Mesodermal cell (in vitro differentiated cells): ENCODE results near the gene PDE2A.

ENCODE experiments used
- H3K27ac ChIP-seq: 2 replicates; pipeline ENCODE4 v1.7.0; 2013; ENCODE audit warnings: mild to moderate bottlenecking, low read depth, low read length, moderate library complexity; ENCODE audit not compliant: severe bottlenecking
- H3K36me3 ChIP-seq: 2 replicates; pipeline ENCODE4 v1.7.1; 2013; ENCODE audit warnings: mild to moderate bottlenecking, low read length, moderate library complexity; ENCODE audit not compliant: control insufficient read depth, insufficient read depth
- H3K4me1 ChIP-seq: one replicate; pipeline ENCODE4 v1.7.1; 2013; ENCODE audit warnings: mild to moderate bottlenecking, low read length; ENCODE audit not compliant: insufficient read depth, control insufficient read depth, poor library complexity, severe bottlenecking
- H3K4me3 ChIP-seq: 2 replicates; pipeline ENCODE4 v1.7.0; 2013; ENCODE audit warnings: low read length, control low read depth, mild to moderate bottlenecking; ENCODE audit not compliant: insufficient read depth, poor library complexity, severe bottlenecking; ENCODE audit errors: extremely low read depth
- H3K9me3 ChIP-seq: 2 replicates; pipeline ENCODE4 v1.7.1; 2013; ENCODE audit warnings: mild to moderate bottlenecking, low read length, moderate library complexity; ENCODE audit not compliant: control insufficient read depth
- WGBS, 2 experiments: methylation state at CpG; one replicate each; pipeline ENCODE4 v1.1.5; 2013; ENCODE audit warnings: missing lambda C conversion rate in 2 of 2; ENCODE audit not compliant: insufficient coverage in 2 of 2; 5-methylcytosine and 5-hydroxymethylcytosine counted together

PDE2A gene

DNA sequence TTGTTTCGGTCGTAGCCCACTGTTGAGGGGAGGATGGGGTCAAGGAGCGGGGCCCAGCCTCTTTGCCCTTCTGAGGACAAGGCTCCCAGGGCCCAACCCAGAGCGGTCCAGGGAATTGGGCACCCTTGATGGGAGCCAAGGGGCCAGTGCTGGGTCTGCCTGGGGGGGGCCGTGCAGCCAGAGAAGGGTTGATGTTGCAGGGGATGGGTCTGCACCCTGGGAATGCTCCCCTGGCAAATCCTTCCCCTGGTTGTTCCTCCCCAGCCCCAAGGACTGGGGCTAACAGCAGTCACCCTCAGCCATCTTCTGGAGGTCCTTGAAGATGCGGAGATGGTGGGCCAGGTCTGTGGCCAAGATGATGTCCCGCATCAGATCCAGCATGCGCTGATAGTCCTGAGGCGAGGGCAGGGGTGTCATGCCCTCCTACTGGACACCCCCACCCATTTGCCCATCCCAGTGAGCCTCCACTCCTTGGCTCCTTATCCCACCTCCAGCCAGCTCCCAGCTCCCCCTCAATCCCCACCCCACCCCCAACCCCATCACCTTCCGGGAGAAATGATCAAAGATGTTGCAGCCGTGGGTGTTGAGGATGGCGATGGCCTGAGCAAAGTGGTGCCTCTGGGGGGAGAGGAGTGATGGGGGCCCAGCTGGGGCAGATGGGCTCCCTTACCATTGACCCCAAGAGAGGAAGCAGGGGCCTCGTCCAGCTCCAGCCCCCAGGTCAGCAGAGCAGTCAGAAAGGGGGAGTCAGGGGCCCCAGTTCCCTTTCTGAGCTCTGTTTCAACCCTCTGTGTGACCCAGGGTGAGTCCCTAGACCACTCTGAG is 95.0 kb downstream of the PDE2A start:
- WGBS, 2 experiments: 94 to 95% methylated on average over 7 of the region's 13 CpGs
- Histone ChIP-seq H3K36me3 (no peaks in the 10 kb centered on the region), H3K9me3 (no peaks in the 10 kb centered on the region), H3K27ac (no peak overlapping the region), H3K4me3 (no peak overlapping the region), H3K4me1 (no peaks in the 10 kb centered on the region)

DNA sequence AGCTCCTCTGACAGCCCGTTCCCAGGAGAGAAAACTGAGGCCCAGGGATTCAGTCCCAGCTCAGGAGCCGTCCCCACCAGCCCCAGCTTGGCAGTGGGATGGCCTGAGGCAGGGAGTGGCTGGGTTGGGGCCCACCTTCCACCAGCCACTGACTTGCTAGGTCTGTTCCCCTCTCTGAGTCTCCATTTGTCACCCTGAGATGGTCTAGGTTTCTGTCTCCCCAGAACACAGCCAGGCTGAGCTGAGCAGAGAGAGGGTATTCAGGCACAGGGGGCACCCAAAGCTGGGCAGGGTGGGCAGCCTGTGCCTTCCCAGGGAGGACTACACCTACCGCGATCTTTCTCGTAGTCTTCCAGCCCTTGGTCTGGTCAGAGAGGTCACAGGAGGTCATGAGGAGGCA is 95.7 kb downstream of the PDE2A start:
- H3K9me3 ChIP-seq: no peaks in the 10 kb centered on the region
- H3K4me1 ChIP-seq: peaks cover 5% of the 10 kb centered on the region
- no peak overlapping the region for H3K27ac ChIP-seq
- H3K36me3 ChIP-seq: no peaks in the 10 kb centered on the region
- no peak overlapping the region for H3K4me3 ChIP-seq
- WGBS, 2 experiments: 92 to 95% methylated on average over 4 to 5 of the region's 5 CpGs

DNA sequence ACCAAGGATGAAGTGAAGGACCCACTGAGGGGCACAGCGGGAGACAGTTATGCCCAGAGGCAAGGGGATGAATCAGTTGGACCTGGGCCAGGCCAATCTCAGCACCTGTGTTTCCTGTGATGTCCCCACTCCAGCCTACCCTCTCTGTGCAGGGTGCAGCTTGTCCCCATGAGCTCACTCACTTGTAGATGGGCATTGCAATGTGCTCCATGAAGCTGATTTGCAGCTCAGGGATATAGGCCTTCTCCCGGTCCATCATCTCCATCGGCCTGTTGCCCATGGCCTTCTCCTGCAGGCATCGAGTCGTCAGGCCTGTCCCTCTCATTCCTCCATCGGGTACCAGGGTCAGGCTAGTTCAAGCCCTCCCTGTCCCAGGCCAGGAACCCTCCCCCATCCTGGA is 96.2 kb downstream of the PDE2A start:
- no peaks in the 10 kb centered on the region for H3K9me3 ChIP-seq
- H3K4me3 ChIP-seq: no peak overlapping the region
- peaks cover 8% of the 10 kb centered on the region for H3K4me1 ChIP-seq
- H3K36me3 ChIP-seq: no peaks in the 10 kb centered on the region
- H3K27ac ChIP-seq: no peak overlapping the region
- WGBS, 2 experiments: 94 to 95% methylated on average over 4 to 6 of the region's 6 CpGs

DNA sequence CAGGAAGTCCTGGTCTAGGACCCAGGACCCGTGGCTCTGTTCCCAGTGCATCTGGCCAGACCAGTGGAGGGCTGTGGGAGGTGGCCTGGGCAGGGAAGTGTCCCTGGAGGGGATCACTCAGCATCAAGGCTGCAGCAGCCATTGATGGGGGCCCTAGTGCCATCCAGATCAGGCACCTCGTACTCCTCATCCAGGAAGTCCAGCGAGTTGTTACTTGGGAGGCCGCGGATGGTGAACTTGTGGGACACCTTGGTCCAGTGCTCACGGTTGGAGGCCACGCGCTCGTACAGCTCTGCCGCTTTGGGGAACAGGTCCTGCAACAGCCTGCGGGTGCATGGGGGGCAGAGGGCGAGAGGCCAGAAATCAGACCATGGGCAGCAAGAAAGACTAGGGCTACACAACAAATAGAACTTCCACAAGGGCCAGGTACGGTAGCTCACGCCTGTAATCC is 96.9 kb downstream of the PDE2A start:
- Histone ChIP-seq H3K9me3 (no peaks in the 10 kb centered on the region), H3K4me3 (no peak overlapping the region), H3K27ac (no peak overlapping the region), H3K4me1 (peaks cover 11% of the 10 kb centered on the region), H3K36me3 (no peaks in the 10 kb centered on the region)
- WGBS, 2 experiments: 79 to 83% methylated on average over 10 to 12 of the region's 14 CpGs

DNA sequence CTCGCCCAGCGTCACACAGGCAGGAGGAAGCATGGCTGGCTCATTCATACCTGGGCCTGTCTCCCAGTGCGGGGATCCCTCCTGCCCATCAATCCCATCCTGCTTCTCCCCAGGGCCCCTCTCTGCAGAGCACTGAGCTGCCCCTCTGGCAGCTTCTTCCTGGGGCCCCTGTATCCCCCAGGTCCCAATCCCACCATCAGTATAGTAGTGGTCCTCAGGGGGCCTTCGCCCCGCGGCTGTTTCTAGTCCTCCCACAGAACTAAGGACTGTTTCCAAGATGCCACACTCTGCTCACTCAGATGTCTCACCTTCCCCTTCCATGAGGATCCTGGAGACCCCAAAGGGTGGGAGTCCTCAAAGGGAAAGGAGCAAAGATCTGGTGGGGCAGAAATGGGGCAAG is 97.6 kb downstream of the PDE2A start:
- H3K9me3 ChIP-seq: no peaks in the 10 kb centered on the region
- no peaks in the 10 kb centered on the region for H3K36me3 ChIP-seq
- no peak overlapping the region for H3K27ac ChIP-seq
- WGBS, 2 experiments: 86 to 90% methylated on average over 3 of the region's 6 CpGs
- no peak overlapping the region for H3K4me3 ChIP-seq
- H3K4me1 ChIP-seq: peaks cover 11% of the 10 kb centered on the region

DNA sequence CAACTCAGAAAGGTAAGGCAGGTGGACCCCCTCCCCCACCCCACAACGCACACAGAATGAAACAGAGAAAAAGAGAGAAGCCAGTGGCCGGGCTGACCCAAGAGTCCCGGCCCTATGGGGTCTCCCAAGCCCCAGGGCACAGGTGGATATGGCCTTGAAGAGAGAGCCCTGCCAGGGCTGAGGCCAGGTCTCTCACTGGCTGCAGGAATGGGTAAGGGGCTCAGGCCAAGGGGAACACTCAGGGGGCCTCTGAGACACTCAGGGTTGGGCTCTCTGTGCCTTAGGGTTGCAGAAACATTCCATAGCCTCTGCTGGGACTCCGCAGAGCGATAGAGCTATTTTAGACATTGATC is 98.0 kb downstream of the PDE2A start:
- WGBS, 2 experiments: 89 to 95% methylated on average over 3 to 5 of the region's 5 CpGs
- H3K4me3 ChIP-seq: no peak overlapping the region
- H3K27ac ChIP-seq: no peak overlapping the region
- H3K36me3 ChIP-seq: no peaks in the 10 kb centered on the region
- H3K9me3 ChIP-seq: no peaks in the 10 kb centered on the region
- peaks cover 12% of the 10 kb centered on the region for H3K4me1 ChIP-seq

DNA sequence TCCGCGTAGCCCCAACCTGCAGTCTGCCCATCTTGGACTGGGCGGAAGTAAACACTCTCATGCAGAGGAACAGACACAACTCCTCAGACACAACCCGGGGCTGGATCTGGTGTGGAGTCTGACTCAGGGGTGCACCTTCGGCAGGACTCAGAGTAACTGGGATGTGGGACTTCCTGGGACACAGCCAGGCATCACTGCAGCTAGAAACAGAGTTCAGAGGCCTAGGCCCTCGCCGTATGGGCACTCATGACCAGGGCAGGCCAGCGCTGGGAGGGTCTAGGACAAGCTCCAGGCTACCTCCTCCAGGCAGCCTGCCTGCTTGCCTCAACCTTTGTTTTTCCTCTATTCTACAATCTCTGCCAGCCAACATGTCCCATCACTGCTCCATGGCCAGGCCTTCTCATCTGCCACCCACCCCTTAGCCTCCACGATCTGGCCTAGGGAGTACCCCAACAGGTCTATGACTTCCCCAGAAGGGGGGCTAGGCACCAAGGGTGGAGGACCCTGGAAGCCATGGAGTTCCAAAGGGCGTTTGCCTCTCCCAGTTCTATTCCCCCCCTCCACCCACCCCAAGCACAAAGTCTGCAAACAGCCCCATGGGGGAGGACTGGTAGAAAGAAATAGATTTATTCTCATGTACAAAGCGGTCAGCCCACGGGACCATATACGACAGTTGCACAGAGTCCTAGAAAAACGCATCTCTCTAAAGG is 98.5 kb downstream of the PDE2A start:
- Histone ChIP-seq H3K9me3 (no peaks in the 10 kb centered on the region), H3K4me1 (peaks cover 17% of the 10 kb centered on the region), H3K27ac (no peak overlapping the region), H3K36me3 (no peaks in the 10 kb centered on the region), H3K4me3 (no peak overlapping the region)
- 93 to 96% methylated on average over 9 to 12 of the region's 14 CpGs for WGBS, 2 experiments

DNA sequence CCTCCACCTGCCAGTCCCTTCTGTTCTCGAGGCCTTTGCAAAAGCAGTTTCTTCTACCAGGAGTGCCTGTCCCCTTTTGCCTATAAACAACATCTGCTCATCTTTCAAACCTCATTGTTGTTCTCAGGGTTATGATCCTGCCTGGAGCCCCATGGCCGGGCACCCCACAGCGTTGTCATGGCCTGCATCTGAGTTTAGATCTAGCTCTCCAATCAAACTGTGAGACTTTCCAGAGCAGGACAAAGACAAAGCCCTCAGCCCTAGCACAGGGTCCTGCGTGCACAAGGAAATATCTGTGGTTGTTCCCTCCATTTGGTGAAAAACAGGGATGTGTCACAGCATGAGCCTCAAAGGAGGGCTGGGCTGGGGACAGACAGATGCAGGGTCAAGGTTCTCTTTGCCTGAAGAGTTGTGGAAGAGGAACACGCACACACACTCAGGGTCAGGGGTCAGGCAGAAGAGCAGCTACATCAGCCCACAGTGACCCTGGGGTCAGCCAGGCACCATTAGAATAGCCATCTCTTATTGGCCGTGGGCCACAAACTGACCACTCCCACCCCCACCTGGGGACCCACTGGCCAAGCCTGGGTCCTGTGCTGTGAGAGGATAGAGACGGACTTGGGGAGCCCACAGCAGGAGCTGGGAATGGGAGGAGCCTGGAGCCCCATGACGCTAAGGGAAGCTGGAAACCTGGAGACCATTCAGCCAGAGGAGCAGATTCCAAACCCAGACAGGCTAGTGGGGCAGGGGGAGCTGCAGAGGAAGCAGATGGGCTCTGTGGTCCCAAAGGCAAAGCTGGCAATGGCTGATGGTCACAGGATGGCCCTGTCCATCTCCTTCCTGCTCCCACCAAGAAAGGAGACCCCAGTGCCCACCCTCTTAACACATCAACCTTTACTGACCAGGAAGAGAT is 99.4 kb downstream of the PDE2A start:
- H3K4me1 ChIP-seq: peaks cover 26% of the 10 kb centered on the region
- no peak overlapping the region for H3K4me3 ChIP-seq
- H3K36me3 ChIP-seq: no peaks in the 10 kb centered on the region
- no peaks in the 10 kb centered on the region for H3K9me3 ChIP-seq
- peak overlapping the region; percentile 16 for H3K27ac ChIP-seq
- WGBS, 2 experiments: 86 to 92% methylated on average over 7 of the region's 8 CpGs

DNA sequence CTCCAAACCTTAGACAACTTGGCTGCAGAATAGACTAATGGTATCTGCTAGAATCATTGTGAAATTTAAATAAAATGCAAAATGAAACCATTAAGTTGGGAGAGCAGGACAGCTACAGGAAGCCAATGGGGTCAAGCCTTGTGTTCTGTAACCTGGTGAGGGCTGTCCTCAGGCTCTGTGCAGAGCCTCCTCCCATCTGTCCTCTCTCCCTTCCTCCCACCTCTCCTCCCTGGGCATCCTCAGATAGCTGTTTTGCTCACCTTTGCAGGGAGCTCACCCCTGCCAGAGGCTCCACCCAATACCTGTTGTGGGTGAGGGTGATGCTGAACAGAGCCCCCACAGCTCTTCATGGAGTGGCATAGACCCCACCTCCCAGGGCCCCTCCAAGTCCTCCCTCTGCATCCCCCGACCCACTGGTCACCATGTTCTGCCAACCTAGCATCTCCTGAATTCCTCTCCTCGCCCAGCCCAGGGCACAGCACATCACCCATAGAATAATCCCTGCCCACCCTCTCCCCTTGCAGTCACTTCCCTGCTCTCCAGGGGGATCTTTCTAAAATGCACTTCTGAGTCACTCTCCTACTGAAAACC is 100.3 kb downstream of the PDE2A start:
- H3K4me1 ChIP-seq: peaks cover 32% of the 10 kb centered on the region
- no peak overlapping the region for H3K27ac ChIP-seq
- H3K4me3 ChIP-seq: no peak overlapping the region
- H3K9me3 ChIP-seq: no peaks in the 10 kb centered on the region
- H3K36me3 ChIP-seq: no peaks in the 10 kb centered on the region
- 87 to 100% methylated on average over 1 to 2 of the region's 2 CpGs for WGBS, 2 experiments

DNA sequence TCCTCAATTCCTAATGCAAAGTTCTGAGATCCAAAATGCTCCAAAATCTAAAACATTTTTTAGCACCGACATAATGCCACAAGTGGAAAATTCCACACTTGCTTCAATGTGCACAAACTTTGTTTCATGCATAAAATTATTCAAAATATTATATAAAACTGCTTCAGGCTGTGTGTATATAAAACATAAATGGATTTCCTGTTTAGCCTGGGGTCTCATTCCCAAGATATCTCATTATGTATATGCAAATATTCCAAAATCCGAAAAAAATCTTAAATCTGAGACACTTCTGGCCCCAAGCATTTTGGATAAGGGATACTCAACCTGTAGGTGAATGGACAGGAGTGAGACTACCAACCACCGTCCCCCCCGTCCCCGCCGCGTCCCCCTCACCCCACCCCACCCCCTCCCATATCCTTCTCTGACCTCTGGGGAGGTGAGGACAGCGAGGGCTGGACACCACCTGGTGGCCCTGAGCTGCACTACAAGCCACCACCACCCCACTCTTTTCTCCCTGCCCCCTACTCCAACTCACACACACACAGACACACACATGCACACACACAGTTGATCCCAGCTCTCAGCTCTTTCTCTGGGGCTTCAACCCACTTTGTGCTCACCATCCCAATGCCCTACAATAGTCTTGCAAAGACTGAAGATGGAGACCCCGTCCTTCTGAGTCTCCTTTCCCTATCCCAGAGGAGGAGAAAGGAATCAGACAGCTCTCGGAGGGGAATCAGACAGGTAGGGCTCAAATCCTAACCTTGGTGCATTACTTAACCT is 101.0 kb downstream of the PDE2A start:
- no peaks in the 10 kb centered on the region for H3K36me3 ChIP-seq
- H3K4me1 ChIP-seq: peaks cover 36% of the 10 kb centered on the region
- H3K4me3 ChIP-seq: no peak overlapping the region
- H3K27ac ChIP-seq: peak overlapping the region; percentile 93
- no peaks in the 10 kb centered on the region for H3K9me3 ChIP-seq
- 40 to 60% methylated on average over 1 of the region's 10 CpGs for WGBS, 2 experiments
